ENCODE measurements around the gene TRIM37. TPM values are rescaled to one million over a fixed set of nuclear protein-coding genes. Genes with fewer than 3 reads are reported as not detected.

The TRIM37 gene
- total and polyA plus RNA-seq, 11 donors, result 5.8 to 26.2 (median 19.1) TPM

- ATAC-seq (no peak), DNase-seq (no peak)
- TF ChIP-seq POLR2A (IDR thresholded peaks at IDR 0.05), result no peak
- TF ChIP-seq CTCF (IDR thresholded peaks at IDR 0.05), result no peak
- Histone ChIP-seq H3K36me3 (peaks cover 0 to 45% (median 34%) of the 10 kb centered on the region in 9 donors), H3K27ac (no peak overlapping the region), H3K9me3 (no peaks in the 10 kb centered on the region), H3K4me3 (no peak overlapping the region), H3K4me1 (peaks cover 0 to 44% (median 3%) of the 10 kb centered on the region in 12 donors), H3K27me3 (no peaks in the 10 kb centered on the region)
- intact Hi-C loops (cut with DNase I), result loop anchor here in 4 of 10 donors (5.0 kb wide), 3 partner anchors 288 to 478 kb away; no protein-coding TSS in a partner anchor
- 93 to 100% (median 99%) methylated on average over 1 of the region's 1 CpG for WGBS, 4 donors
Observed at GRCh38 chr17:59000022-59000421, 106.7 kb downstream of the TRIM37 start.

- TF ChIP-seq CTCF (IDR thresholded peaks at IDR 0.05), result no peak
- TF ChIP-seq POLR2A (IDR thresholded peaks at IDR 0.05), result no peak
- Histone ChIP-seq H3K36me3 (peaks cover 0 to 45% (median 34%) of the 10 kb centered on the region in 9 donors), H3K9me3 (no peaks in the 10 kb centered on the region), H3K27ac (no peak overlapping the region), H3K4me1 (peaks cover 0 to 43% (median under 1%) of the 10 kb centered on the region in 12 donors), H3K4me3 (no peak overlapping the region), H3K27me3 (no peaks in the 10 kb centered on the region)
- intact Hi-C loops (cut with DNase I), result no loop called here
- DNase-seq (no peak), ATAC-seq (no peak)
- 95 to 100% (median 99%) methylated on average over 1 of the region's 1 CpG for WGBS, 4 donors
Observed at GRCh38 chr17:58999500-58999899, 107.2 kb downstream of the TRIM37 start.

DNA sequence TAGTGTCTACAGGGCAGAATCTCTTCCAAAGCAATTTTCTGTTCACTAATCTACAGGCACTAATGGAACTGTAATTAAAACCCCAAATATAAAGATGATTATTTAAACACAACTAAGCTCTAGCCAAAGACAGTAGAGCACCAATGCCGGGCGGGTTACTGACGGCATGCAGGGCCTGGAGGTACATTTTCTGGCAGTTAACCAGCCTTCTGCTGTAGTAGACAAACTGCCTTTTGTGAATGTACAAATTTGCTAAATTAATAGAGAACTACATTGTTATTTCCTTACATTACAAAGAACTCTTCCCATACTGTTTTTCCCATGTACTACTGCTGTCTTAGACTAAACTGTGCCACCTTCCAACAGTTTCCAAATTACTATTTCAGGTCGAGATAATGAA, 107.8 kb downstream of the TRIM37 start:
- TF ChIP-seq CTCF (IDR thresholded peaks at IDR 0.05) (no peak), POLR2A (IDR thresholded peaks at IDR 0.05) (no peak)
- Histone ChIP-seq H3K9me3 (no peaks in the 10 kb centered on the region), H3K27me3 (no peaks in the 10 kb centered on the region), H3K27ac (no peak overlapping the region), H3K36me3 (peaks cover 0 to 45% (median 34%) of the 10 kb centered on the region in 9 donors), H3K4me3 (no peak overlapping the region), H3K4me1 (peaks cover 0 to 40% (median 0%) of the 10 kb centered on the region in 12 donors)
- DNase-seq (no peak), ATAC-seq (no peak)
- WGBS, 4 donors, result 86 to 94% (median 90%) methylated on average over 4 of the region's 4 CpGs
- intact Hi-C loops (cut with DNase I), result no loop called here

GRCh38 chr17:58997756-58998553, 108.7 kb downstream of the TRIM37 start:
- no peaks in the 10 kb centered on the region for H3K9me3 ChIP-seq
- 82 to 87% (median 85%) methylated on average over 7 of the region's 7 CpGs for WGBS, 4 donors
- intact Hi-C loops (cut with DNase I), result no loop called here
- no peaks in the 10 kb centered on the region for H3K27me3 ChIP-seq
- H3K36me3 ChIP-seq, result peaks cover 0 to 49% (median 34%) of the 10 kb centered on the region in 9 donors
- TF ChIP-seq POLR2A (IDR thresholded peaks at IDR 0.05), result no peak
- no peak for TF ChIP-seq CTCF (IDR thresholded peaks at IDR 0.05)
- H3K27ac ChIP-seq, result peak overlapping the region in 1 of 12 donors; percentile 79
- H3K4me1 ChIP-seq, result peaks cover 0 to 39% (median 0%) of the 10 kb centered on the region in 12 donors
- ATAC-seq (no peak), DNase-seq (no peak)
- H3K4me3 ChIP-seq, result no peak overlapping the region
